Posterior vena cava (tissue), 2 donors: ENCODE measurements around the gene TGFBR3. TPM values are rescaled to one million over a fixed set of nuclear protein-coding genes. Genes with fewer than 3 reads are reported as not detected.

Source experiments
- DNase-seq: peaks from one replicate; pipeline ENCODE4 v3.0.0-alpha.2; 2020; ENCODE audit warnings: low spot score
- intact Hi-C, 2 donors: fragments of 100-400 bp; cut with DNase I; formaldehyde crosslinking; loops; one replicate each; pipeline versions ENCODE4 v1.14.1 to v1.14.2; 2022 to 2023
- total RNA-seq, 2 donors: library from RNA; stranded (reverse); fragmentation: NEBNext Ultra II Directional; extraction: Animal tissue kit (Norgen Biotek cat#: 25700); gene quantifications; one replicate each; pipeline ENCODE4 v1.2.1, GENCODE V29; 2021
- donor health status: DM: yes; HTN: yes; CAD: no.
- donor health status: DM: yes; HTN: yes; CAD: no.

Gene TGFBR3
- total RNA-seq, 2 donors from 2014 or later: 86.7 to 106 TPM

DNA sequence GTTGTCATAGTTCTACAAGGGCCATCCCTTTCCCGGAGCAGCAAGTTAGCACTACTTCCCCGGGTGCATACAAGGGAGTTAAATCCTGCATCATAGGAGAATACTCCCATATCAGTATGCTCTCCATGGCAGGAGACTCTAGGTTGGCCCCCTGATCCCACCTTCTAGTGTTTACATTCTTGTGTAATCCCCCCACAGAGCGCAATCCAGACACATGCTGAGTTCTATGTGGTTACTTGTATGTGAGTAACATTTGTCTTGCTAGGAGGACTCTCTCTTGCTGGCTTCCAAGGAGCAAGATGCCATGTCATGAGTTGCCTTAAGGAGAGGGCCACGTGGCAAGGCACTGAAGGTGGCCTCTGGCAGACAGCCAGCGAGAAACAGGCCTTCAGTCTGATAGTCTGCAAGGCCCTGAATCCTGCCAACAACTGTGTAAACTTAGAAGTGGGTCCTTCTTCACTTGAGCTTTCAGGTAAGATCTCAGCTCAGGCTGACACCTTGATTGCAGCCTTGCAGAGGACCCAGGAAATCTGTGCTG, 230.0 kb downstream of the TGFBR3 start:
- intact Hi-C loops: no loop called here
- no peak for DNase-seq

DNA sequence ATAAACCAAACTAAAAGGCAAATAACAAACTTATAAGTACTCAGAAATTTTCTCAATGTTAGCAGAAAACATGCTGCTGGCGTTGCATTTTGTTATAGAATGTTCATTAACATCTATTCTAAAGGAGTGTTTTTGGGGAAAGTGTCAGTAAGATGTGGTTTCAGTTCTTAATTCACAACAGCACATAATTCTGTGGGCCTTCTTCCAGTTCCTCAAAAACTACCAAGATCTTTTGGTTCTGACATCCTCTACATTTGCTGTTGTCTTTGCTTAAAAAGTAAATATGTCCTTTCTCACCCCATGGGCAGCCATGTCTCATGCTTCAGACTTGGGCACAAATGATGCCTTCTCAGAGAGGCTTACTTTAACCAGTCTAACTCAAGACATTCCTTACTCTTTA, 232.8 kb downstream of the TGFBR3 start:
- DNase-seq: no peak
- intact Hi-C loops: loop anchor here in 1 of 2 donors (1.0 kb wide), 1 partner anchor 18 kb away; no protein-coding TSS in a partner anchor

DNA sequence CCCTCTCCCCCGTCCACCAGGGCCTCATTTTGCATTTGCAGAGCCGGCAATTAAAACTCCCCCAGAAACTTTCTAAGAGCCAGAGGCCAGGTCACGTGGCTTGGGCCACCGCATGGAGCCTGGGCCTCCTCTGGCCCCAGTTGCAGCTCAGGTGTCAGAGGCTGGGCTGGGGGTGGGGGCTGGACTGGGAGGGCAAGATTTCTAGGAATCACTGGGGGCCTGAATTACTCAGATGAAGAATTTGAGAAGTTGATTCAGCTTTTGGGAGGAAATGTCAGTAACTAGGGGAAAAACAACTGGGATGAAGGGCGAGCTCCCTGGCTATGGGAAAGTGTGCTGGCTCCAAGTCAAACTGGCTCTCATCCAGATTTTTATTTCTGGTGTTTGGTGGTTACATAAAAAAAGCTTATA, 234.3 kb downstream of the TGFBR3 start:
- intact Hi-C loops: no loop called here
- peak; percentile 87 for DNase-seq

DNA sequence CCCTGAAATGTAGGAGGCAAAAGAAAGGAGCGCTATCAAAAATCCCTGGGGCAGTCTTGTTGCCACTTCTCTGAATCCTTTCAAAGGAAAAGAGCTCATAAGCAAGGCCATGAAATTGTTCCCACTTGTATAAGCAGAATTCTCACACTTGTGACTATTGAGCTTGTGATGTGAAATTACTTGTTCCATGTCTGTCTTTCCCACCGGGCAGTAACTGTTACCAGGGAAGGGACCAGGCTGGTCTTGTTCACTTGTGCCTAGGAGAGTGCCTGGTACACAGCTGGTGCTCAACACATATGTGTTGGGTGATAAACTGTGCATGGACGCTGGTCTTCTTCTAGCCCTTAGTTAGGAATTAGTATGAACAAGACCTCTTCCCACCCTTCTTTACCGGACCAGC, 234.7 kb downstream of the TGFBR3 start:
- intact Hi-C loops: no loop called here
- DNase-seq: no peak

DNA sequence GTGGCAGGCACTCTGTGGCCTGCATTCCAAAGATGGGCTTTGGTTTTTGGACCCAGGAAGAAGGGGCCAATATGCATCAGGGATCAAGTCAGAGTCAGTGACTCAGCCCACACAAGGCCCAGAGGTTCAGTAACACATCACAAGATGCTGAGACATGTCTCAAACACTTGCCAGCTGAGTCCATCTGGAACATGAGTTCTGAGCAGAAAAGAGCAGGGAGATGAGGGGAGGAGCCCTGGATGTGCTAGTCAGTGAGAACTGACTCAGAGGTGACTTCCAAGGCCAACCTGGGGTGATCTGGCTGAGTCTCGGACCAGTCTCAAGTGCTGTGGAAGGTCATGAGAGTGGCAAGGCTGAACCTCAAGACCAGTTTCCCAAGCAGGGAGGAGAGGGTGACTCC, 235.2 kb downstream of the TGFBR3 start:
- DNase-seq: peak; percentile 89
- intact Hi-C loops: loop anchor here in 1 of 2 donors (1.0 kb wide), 1 partner anchor 129 kb away; no protein-coding TSS in a partner anchor

DNA sequence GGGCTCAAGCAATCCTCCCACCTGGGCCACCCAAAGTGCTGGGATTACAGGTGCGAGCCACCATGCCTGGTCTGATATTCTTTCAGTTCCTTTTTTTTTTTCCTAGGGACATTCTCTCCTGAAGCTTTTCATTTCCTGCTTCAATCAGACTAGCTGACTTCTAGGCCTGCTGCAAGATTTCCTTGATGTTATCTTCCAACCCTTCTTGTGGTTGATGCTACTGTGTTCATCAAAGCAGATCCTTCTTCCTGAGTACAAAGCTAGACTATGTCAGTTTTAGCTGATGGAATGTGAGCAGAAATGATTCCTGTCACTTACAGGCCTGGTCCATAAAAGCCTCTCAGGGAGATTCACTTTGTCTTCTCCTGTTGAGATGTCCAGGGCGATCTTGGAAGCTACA, 238.9 kb downstream of the TGFBR3 start:
- intact Hi-C loops: no loop called here
- DNase-seq: no peak

DNA sequence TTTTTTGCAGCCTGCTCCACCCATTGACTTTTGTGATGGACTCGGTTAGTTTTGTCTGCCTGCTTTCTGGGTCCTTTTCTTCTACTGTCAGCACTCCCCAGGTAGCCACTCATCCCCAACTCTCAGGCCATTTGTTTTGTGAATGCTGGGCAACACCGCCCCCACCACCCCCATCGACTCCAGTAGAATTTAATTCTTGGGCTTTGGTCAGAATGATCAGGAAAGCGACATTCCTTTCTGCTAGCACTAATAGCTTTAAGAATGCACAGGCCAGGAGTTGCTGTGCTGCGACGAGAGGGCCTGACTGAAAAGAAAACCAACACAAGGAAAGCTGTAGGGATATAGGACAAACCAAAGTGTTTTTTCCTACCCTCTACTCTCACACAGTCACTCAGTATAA, 240.9 kb downstream of the TGFBR3 start:
- intact Hi-C loops: no loop called here
- no peak for DNase-seq

DNA sequence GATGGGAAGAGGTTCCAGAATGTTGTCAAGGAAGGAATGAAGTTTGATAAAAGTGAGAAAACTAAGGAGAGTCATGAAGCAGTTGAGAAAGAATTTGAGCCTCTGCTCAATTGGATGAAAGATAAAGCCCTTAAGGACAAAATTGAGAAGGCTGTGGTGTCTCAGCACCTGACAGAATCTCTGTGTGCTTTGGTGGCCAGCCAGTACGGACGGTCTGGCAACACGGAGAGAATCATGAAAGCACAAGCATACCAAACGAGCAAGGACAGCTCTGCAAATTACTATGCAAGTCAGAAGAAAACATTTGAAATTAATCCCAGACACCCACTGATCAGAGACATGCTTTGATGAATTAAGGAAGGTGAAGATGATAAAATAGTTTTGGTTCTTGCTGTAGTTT, 242.5 kb downstream of the TGFBR3 start:
- intact Hi-C loops: no loop called here
- DNase-seq: no peak

DNA sequence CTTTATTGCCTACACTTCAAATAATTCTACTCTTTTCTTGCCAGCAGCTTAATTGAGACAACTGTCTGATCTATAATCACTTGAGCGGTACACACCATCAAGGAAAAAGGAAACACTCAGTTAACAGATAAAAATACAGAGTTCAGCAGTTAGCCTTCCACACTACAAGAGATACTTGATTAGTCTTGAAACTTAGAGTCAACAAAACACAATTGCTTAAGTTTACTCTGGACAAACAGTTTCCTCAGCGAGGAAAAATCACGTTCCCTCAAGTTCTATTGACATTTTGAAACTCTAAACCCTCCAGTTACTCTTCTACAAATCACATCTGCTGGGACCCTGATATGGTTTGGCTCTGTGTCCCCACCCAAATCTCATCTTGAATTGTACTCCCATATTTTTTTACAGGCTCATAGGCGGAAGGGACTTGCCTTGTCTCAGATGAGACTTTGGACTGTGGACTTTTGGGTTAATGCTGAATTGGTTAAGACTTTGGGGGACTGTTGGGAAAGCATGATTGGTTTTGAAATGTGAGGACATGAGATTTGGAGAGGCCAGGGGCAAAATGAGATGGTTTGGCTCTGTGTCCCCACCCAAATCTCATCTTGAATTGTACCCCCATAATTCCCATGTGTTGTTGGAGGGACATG, 244.9 kb downstream of the TGFBR3 start:
- intact Hi-C loops: no loop called here
- DNase-seq: no peak

DNA sequence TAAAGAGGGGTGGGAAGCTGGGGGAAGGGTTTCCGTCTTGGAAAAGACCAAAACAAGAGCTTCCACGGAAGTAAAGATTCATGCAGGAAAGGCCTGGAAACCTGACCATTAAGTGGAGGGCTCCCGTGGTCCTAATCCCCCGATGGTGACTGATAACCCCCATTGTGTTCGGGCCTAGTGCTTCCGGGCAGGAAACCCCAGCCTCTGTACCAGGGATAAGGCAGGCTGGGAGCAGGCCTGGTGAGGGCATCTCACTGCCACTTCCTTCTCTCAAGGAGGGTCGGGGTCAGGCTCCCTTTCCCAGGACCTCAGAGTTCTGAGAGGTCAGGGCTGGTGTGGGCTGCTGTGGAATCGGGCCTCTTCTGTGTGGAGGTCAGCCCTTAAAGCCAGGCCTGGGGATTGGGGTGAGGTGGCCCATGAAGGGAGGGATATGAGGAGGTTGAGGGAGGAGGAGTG, 248.4 kb downstream of the TGFBR3 start:
- intact Hi-C loops: no loop called here
- DNase-seq: no peak

DNA sequence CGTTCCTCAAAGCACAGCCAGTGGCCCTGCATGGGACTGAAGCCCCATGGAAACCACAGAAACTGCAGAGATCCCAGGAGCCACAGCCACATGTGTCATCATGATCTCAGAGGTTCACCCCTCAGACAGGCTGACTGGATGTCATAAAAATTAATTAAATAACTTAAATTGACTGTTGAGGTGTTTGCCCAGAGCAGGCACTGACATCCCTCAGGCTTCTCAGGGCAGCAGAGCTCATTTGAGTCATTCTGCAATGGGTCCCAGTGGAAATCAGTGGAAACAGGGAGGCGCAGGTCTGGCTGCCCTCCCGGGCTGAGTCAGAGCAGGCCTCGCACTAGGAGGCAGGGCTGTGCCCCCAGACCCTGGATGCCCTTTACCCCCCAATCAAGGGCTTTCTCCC, 250.2 kb downstream of the TGFBR3 start:
- no peak for DNase-seq
- intact Hi-C loops: no loop called here

DNA sequence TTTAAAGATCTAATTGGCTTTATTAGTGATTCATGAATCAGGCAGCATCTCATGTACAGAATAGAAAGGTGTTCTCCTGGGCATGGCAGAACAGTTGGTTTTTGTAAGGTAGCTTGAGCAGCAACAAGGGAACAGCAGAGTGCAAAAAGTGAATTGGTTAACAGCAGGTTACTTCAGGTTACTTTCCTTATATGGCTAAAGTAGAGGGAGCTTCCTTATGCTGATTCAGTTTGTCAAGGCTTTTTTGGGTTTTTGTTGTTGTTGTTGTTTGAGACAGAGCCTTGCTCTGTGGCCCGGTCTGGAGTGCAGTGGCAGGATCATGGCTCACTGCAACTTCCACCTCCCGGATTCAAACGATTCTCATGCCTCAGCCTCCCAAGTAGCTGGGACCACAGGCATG, 252.5 kb downstream of the TGFBR3 start:
- intact Hi-C loops: no loop called here
- DNase-seq: peak; percentile 41

DNA sequence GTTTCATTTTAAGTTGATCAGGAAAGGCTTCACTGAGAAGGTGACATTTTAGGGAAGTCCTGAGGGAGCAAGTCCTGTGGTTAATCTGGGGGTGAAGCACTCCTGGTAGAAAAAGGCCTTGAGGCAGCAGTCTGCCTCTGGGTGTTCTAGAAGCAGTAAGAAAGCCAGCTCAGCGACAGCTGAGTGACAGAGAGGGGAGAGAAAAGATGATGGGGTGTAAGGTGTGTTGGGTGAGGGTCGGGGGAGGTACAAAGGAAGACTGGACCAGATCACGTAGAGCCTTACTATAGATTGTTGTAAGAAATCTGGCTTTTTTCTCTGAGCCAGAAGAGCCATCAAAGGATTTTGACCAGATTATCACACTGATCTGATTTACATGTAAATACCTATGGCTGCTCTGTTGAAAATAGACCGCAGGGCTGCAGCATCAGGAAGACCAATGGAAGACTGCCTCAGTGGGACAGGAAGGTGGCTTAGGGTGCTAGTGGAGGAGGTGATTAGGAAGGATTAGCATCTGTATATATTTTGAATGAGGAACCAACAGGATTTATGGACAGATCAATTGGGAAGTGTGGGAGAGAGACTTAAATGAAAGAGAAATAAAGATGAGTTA, 254.1 kb downstream of the TGFBR3 start:
- no peak for DNase-seq

DNA sequence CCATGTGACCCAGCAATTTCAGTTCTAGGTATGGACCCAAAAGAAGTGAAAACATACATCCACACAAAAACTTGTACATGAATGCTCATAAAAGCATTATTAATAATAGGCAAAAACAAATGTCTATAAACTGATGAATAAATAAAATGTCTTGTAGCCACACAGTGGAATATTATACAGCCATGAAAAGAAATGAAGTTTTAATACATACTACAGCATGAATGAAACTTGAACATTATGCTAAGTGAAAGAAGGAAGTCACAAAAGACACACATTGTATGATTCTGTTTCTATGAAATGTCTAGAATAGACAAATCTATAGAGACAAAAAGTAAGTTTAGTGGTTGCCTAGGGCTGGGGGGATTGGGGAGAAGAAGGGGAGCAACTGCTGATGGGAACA, 255.1 kb downstream of the TGFBR3 start:
- intact Hi-C loops: no loop called here
- DNase-seq: no peak

More for the DNA sequence above, 254.1 kb downstream of the TGFBR3 start:
- intact Hi-C loops: no loop called here

Other genes starting within 250 kb of the TGFBR3 start
- gene BRDT, start 63.2 kb upstream of the TGFBR3 start, total RNA-seq: not detected
- gene EPHX4, start 143.8 kb upstream of the TGFBR3 start, total RNA-seq: 1 to 10 TPM; 1.5 to 2.5 TPM
- gene SETSIP, start 189.3 kb upstream of the TGFBR3 start, total RNA-seq: not detected
- 1 to 10 TPM; 2.5 to 3.5 TPM for gene BTBD8, start 194.2 kb upstream of the TGFBR3 start, total RNA-seq